Mesenchymal stem cell (in vitro differentiated cells and primary cell): ENCODE measurements around the gene ERMN.
A peak's percentile ranks its signal among the peaks of the same experiment; 100 is the strongest.

Experiments used
- DNase-seq: peaks from one replicate; pipeline ENCODE4 v3.0.0-alpha.2; 2013
- H2AFZ ChIP-seq: one replicate; pipeline ENCODE4 v1.6.1; 2013; ENCODE audit warnings: low read depth, mild to moderate bottlenecking, control low read depth, inconsistent platforms, low read length, moderate library complexity
- H2AK5ac ChIP-seq: 2 replicates; pipeline ENCODE4 v1.6.1; 2013; ENCODE audit warnings: low read length, moderate library complexity, mild to moderate bottlenecking, inconsistent platforms; ENCODE audit not compliant: severe bottlenecking
- H2BK120ac ChIP-seq: one replicate; pipeline ENCODE4 v1.6.1; 2013; ENCODE audit warnings: low read depth, mild to moderate bottlenecking, inconsistent platforms, low read length, moderate library complexity
- H2BK12ac ChIP-seq, 2 experiments: one replicate each; pipeline ENCODE4 v1.6.1; 2013; ENCODE audit warnings: inconsistent platforms in 2 of 2, low read length in 2 of 2, mild to moderate bottlenecking in 2 of 2, moderate library complexity in 2 of 2, control low read depth in 1 of 2
- H2BK15ac ChIP-seq: one replicate; pipeline ENCODE4 v1.6.1; 2013; ENCODE audit warnings: mild to moderate bottlenecking, low read depth, inconsistent platforms; ENCODE audit not compliant: poor library complexity, severe bottlenecking
- H2BK5ac ChIP-seq: 2 replicates; pipeline ENCODE4 v1.6.1; 2013; ENCODE audit warnings: low read depth, mild to moderate bottlenecking, low read length, control low read depth, inconsistent platforms; ENCODE audit not compliant: poor library complexity, severe bottlenecking
- H3K14ac ChIP-seq, 2 experiments: one replicate each; pipeline ENCODE4 v1.6.1; 2013; ENCODE audit warnings: inconsistent platforms in 2 of 2, low read length in 2 of 2, control low read depth in 1 of 2, mild to moderate bottlenecking in 1 of 2, moderate library complexity in 1 of 2
- H3K18ac ChIP-seq, 2 experiments: one replicate each; pipeline ENCODE4 v1.6.1; 2013; ENCODE audit warnings: inconsistent platforms in 2 of 2, low read length in 2 of 2, control low read depth in 1 of 2, low read depth in 1 of 2, mild to moderate bottlenecking in 1 of 2
- H3K23ac ChIP-seq, 2 experiments: one replicate each; pipeline ENCODE4 v1.6.1; 2013; ENCODE audit warnings: inconsistent platforms in 2 of 2, low read length in 2 of 2, mild to moderate bottlenecking in 2 of 2, moderate library complexity in 2 of 2, control low read depth in 1 of 2
- H3K27ac ChIP-seq: 2 replicates; pipeline ENCODE4 v1.5.1; 2013; ENCODE audit warnings: mild to moderate bottlenecking, moderate library complexity, low read length, control low read depth, inconsistent platforms; ENCODE audit not compliant: poor library complexity, severe bottlenecking
- H3K27me3 ChIP-seq, 2 experiments: 2 replicates each; pipeline versions ENCODE4 v1.6.1 to v1.7.0; 2013; ENCODE audit warnings: low read length in 2 of 2, mild to moderate bottlenecking in 2 of 2, moderate library complexity in 2 of 2, control low read depth in 1 of 2, inconsistent platforms in 1 of 2; ENCODE audit not compliant: control insufficient read depth in 1 of 2, insufficient read depth in 1 of 2
- H3K36me3 ChIP-seq, 2 experiments: 2 replicates each; pipeline versions ENCODE4 v1.6.1 to v1.7.0; 2013; ENCODE audit warnings: low read length in 2 of 2, control low read depth in 1 of 2, inconsistent platforms in 1 of 2, low read depth in 1 of 2, mild to moderate bottlenecking in 1 of 2; ENCODE audit not compliant: insufficient read depth in 2 of 2, control insufficient read depth in 1 of 2
- H3K4ac ChIP-seq, 2 experiments: one replicate each; pipeline ENCODE4 v1.6.1; 2013; ENCODE audit warnings: inconsistent platforms in 2 of 2, low read length in 2 of 2, mild to moderate bottlenecking in 2 of 2, moderate library complexity in 2 of 2, control low read depth in 1 of 2, low read depth in 1 of 2
- H3K4me1 ChIP-seq: 2 replicates; pipeline ENCODE4 v1.6.1; 2013; ENCODE audit warnings: low read depth, low read length, control low read depth; ENCODE audit not compliant: control insufficient read depth, insufficient read depth
- H3K4me2 ChIP-seq: 2 replicates; pipeline ENCODE4 v1.6.1; 2013; ENCODE audit warnings: low read length, mild to moderate bottlenecking, inconsistent platforms; ENCODE audit not compliant: poor library complexity, severe bottlenecking
- H3K4me3 ChIP-seq, 2 experiments: 2 replicates each; pipeline versions ENCODE4 v1.5.1 to v1.7.0; 2013; ENCODE audit warnings: low read length in 2 of 2, mild to moderate bottlenecking in 2 of 2, control low read depth in 1 of 2, low read depth in 1 of 2; ENCODE audit not compliant: insufficient read depth in 1 of 2
- H3K79me1 ChIP-seq: replicated peaks from 2 replicates; pipeline ENCODE4 v1.6.1; 2013; ENCODE audit warnings: mild to moderate bottlenecking, control low read depth, low read length, inconsistent platforms; ENCODE audit not compliant: poor library complexity, severe bottlenecking
- H3K9ac ChIP-seq: 2 replicates; pipeline ENCODE4 v1.7.0; 2013; ENCODE audit warnings: mild to moderate bottlenecking, low read length, moderate library complexity
- H3K9me3 ChIP-seq: 2 replicates; pipeline ENCODE4 v1.7.0; 2013; ENCODE audit warnings: mild to moderate bottlenecking, low read length; ENCODE audit not compliant: control insufficient read depth
- H4K8ac ChIP-seq: one replicate; pipeline ENCODE4 v1.6.1; 2013; ENCODE audit warnings: inconsistent platforms, mild to moderate bottlenecking, low read length, moderate library complexity
- H4K91ac ChIP-seq: one replicate; pipeline ENCODE4 v1.6.1; 2013; ENCODE audit warnings: mild to moderate bottlenecking, low read length, inconsistent platforms
- WGBS: methylation state at CpG from one replicate; pipeline ENCODE4 v1.1.7; 2013; ENCODE audit warnings: mixed read lengths; 5-methylcytosine and 5-hydroxymethylcytosine counted together

Gene ERMN

DNA sequence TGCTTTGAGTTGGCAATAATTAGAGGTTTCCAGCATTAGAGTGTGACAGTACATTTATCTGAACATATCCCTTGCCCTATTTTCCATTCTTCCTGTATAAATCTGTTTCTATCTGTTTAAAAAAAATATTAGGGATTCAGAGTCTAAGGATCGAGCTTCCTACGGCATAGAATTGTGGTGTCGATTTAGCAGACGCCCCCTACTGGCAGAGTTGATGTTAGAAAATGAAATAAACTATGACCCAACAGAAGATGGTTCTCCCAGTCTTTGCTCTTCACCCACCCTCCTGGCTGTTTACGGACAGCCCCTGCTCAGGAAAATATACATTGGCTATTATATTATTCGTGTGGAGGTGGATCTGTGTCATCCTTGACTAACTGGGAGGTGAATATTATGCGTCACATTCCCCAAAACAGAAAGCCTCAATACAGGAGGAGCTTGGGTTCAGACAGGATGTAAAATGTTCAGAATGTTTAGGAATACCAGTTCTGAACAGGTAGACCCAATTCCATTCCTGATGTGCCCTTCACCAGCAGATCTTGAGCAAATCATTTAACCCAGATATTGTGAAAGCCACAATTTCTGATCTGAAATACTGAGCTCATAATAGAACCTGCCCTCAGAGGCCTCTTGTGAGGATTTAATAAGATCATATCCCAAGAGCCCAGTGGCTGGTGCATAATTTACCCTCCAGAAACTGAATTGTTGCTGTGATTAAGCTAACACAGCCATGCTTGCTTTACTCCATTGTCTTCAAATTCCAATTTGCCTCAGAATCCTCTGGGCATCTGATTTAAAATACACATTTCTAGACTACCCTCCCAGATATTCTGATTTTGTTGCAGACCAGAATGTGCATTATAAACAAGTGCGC lies 10.8 kb upstream of the ERMN start:
- H2BK120ac ChIP-seq: no peak overlapping the region
- H3K79me1 ChIP-seq: no peaks in the 10 kb centered on the region
- no peak overlapping the region for H2AFZ ChIP-seq
- no peak overlapping the region for H2BK12ac ChIP-seq
- H3K4me3 ChIP-seq: no peak overlapping the region
- H2BK5ac ChIP-seq: no peak overlapping the region
- H3K36me3 ChIP-seq: no peaks in the 10 kb centered on the region
- H3K9me3 ChIP-seq: no peaks in the 10 kb centered on the region
- H3K23ac ChIP-seq: no peak overlapping the region
- H3K18ac ChIP-seq: no peak overlapping the region
- no peak overlapping the region for H3K4ac ChIP-seq
- 47% methylated on average over 7 of the region's 8 CpGs for WGBS
- H2BK15ac ChIP-seq: no peak overlapping the region
- no peak overlapping the region for H4K8ac ChIP-seq
- H3K27me3 ChIP-seq: no peaks in the 10 kb centered on the region
- peak; percentile 41 for DNase-seq
- no peak overlapping the region for H3K9ac ChIP-seq
- H3K4me2 ChIP-seq: no peak overlapping the region
- H3K27ac ChIP-seq: no peak overlapping the region
- H3K14ac ChIP-seq: no peak overlapping the region
- no peak overlapping the region for H2AK5ac ChIP-seq
- no peak overlapping the region for H4K91ac ChIP-seq
- H3K4me1 ChIP-seq: no peaks in the 10 kb centered on the region

GRCh38 chr2:157334797-157335196 lies 9.2 kb upstream of the ERMN start:
- no peak overlapping the region for H3K4ac ChIP-seq
- WGBS: 98% methylated on average over 3 of the region's 3 CpGs
- H2BK15ac ChIP-seq: no peak overlapping the region
- H4K91ac ChIP-seq: no peak overlapping the region
- no peaks in the 10 kb centered on the region for H3K27me3 ChIP-seq
- H3K23ac ChIP-seq: no peak overlapping the region
- H2AFZ ChIP-seq: no peak overlapping the region
- no peak overlapping the region for H3K9ac ChIP-seq
- no peaks in the 10 kb centered on the region for H3K36me3 ChIP-seq
- no peak overlapping the region for H2BK120ac ChIP-seq
- no peaks in the 10 kb centered on the region for H3K4me1 ChIP-seq
- no peak overlapping the region for H2BK12ac ChIP-seq
- no peak overlapping the region for H3K14ac ChIP-seq
- no peak overlapping the region for H2BK5ac ChIP-seq
- no peak overlapping the region for H3K18ac ChIP-seq
- H3K4me3 ChIP-seq: no peak overlapping the region
- H2AK5ac ChIP-seq: no peak overlapping the region
- DNase-seq: no peak
- no peaks in the 10 kb centered on the region for H3K9me3 ChIP-seq
- H3K27ac ChIP-seq: no peak overlapping the region
- no peak overlapping the region for H4K8ac ChIP-seq
- H3K79me1 ChIP-seq: no peaks in the 10 kb centered on the region
- no peak overlapping the region for H3K4me2 ChIP-seq

DNA sequence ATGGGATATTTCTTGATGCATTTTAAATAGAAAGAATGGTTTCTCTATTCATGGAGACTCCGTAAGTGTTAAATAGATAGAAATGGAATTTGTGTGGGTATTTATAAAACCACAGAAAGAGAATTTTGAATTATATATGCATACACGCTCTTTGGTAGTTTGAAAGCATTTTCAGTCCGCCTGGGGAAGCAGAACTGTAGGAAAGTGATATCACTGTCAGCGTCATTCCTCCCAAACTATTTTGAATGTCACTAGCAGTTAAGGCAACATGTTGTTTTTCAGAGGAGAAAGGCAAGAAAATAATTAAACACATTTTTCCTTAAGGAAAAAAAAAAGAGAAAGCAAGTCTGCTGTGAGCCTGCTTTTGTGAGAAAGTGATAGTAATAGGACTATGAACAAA lies 8.7 kb upstream of the ERMN start:
- H3K4me2 ChIP-seq: no peak overlapping the region
- H3K36me3 ChIP-seq: no peaks in the 10 kb centered on the region
- H2AK5ac ChIP-seq: no peak overlapping the region
- no peak for DNase-seq
- H2BK15ac ChIP-seq: no peak overlapping the region
- H3K27me3 ChIP-seq: no peaks in the 10 kb centered on the region
- no peak overlapping the region for H3K18ac ChIP-seq
- no peak overlapping the region for H3K4me3 ChIP-seq
- no peak overlapping the region for H3K9ac ChIP-seq
- H3K23ac ChIP-seq: no peak overlapping the region
- no peak overlapping the region for H4K91ac ChIP-seq
- H2AFZ ChIP-seq: no peak overlapping the region
- no peak overlapping the region for H3K27ac ChIP-seq
- no peak overlapping the region for H2BK120ac ChIP-seq
- no peaks in the 10 kb centered on the region for H3K9me3 ChIP-seq
- no peak overlapping the region for H2BK12ac ChIP-seq
- no peaks in the 10 kb centered on the region for H3K79me1 ChIP-seq
- H3K4ac ChIP-seq: no peak overlapping the region
- no peak overlapping the region for H2BK5ac ChIP-seq
- no peak overlapping the region for H3K14ac ChIP-seq
- H4K8ac ChIP-seq: no peak overlapping the region
- H3K4me1 ChIP-seq: peaks cover 3% of the 10 kb centered on the region
- 88% methylated on average over 4 of the region's 4 CpGs for WGBS

GRCh38 chr2:157333304-157334047 lies 7.9 kb upstream of the ERMN start:
- Histone ChIP-seq H2AFZ (no peak overlapping the region), H2BK5ac (no peak overlapping the region), H4K91ac (no peak overlapping the region), H3K79me1 (no peaks in the 10 kb centered on the region), H3K14ac (no peak overlapping the region), H3K4me3 (no peak overlapping the region), H3K9ac (no peak overlapping the region), H3K36me3 (no peaks in the 10 kb centered on the region), H3K9me3 (no peaks in the 10 kb centered on the region), H3K4ac (no peak overlapping the region), H4K8ac (no peak overlapping the region), H2BK12ac (no peak overlapping the region), H2BK120ac (no peak overlapping the region), H3K4me1 (peaks cover 6% of the 10 kb centered on the region), H3K18ac (no peak overlapping the region), H3K27ac (no peak overlapping the region), H3K4me2 (no peak overlapping the region), H3K27me3 (no peaks in the 10 kb centered on the region), H2BK15ac (no peak overlapping the region), H3K23ac (no peak overlapping the region), H2AK5ac (no peak overlapping the region)
- DNase-seq: no peak
- WGBS: no CpG with 5 or more reads among the region's 2 CpGs
